CD4-positive, alpha-beta T cell treated with Interleukin-2 at 100 ng/mL for 4 hours (primary cell): ENCODE data around the gene MED26.
"Not testable (repeated sequence)": the region's sequence is repeated elsewhere in the genome, so short reads cannot be mapped to it uniquely, and the experiment has no call there.

ENCODE experiments used
- DNase-seq: peaks from one replicate; pipeline ENCODE4 v3.0.0-alpha.2; 2020; ENCODE audit warnings: low spot score

Gene MED26

DNA sequence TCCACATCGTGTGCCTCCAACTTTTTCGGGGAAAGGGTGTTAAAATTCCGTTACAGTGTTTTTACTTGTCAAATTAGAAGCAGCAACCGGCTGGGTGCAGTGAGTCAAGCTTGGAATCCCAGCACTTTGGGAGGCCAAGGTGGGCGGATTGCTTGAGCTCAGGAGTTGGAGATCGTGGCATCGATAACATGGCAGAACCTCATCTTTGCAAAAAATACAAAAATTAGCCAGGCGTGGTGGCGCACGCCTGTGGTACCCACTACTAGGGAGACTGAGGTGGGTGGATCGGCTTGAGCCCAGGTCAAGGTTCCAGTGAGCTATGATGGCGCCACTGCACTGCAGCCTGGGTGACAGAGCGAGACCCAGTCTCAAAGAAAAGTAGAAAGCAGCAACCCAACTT lies 54.7 kb downstream of the MED26 start:
- no peak for DNase-seq

DNA sequence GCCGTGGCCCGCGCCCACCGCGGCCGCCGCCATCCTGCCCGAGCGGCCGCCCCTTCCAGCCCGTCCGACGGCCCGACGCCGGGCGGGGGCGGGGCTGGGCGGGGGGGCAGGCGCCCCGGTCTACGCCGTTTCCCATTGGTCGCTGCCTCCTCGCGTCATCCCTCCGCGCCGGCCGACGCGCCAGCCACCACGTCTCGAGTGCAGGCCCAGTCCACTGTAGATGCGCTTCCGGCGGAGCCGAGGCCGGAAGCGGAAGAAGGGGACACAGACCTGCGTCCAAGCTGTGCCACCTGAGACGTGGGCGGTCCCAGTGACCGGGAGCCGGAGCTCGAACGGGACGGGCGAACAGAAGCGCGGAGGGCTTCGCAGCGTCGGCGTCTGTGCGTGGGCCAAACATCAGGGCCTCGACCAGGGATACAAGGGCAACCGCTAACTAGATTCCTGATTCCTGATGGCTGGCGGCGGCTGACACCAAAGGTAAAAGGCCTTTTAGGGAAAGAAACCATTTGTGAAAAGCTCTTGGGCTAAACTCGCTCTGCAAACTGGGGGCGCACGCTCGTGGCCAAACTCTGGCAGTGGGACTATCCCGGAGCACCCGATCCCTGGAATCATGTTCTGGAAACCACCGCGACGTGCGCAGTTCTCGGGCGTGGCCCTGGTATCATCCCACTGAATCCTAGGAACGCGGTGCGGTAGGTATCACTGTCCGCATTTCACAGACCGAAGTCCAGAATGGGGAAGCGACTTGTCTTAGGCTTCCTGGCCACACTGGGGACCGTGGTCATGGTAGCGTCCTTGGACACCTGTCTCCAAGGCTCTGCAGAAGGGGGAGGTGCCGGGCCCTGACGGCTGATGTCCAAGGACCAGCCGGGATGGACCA lies 55.4 kb downstream of the MED26 start, which contains the start of gene SLC35E1:
TSS of gene SLC35E1 (minus strand) at position 84 of the 880 bp plus-strand sequence. CDS start at position 33, 51 bp downstream.
- peak; percentile 91 for DNase-seq

- peak; percentile 22 for DNase-seq
These were observed 56.1 kb downstream of the MED26 start for GRCh38 chr19:16571822-16572331.

GRCh38 chr19:16571283-16571682 lies 56.7 kb downstream of the MED26 start:
- no peak for DNase-seq

DNA sequence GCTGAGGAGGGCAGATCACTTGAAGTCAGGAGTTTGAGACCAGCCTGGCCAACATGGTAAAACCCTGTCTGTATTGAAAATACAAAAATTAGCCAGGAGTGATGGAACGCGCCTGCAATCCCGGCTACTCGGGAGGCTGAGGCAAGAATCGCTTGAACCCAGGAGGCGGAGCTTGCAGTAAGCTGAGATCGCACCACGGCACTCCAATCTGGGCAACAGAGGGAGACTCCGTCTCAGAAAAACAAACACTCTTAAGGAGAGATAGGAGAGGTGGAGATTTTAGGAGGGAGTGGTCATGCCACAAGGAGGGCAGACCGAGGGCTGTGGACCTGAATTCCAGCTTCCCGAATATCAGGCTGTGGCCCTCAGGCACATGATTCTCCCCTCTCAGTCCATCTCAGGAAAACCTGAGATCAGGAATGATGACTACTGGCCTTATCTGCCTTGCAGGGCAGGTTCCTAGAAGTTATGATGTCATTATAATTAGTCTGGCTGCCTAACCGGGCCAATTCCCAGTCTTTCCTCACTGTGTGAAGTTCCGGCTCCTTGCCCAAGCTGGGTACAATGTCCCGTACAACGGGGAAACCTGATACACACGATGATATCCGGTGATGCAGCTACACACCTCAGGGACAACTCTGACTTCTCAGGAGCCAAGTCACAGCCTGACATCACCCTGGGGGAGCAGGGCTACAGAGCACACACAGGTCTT lies 58.2 kb downstream of the MED26 start:
- no peak for DNase-seq

DNA sequence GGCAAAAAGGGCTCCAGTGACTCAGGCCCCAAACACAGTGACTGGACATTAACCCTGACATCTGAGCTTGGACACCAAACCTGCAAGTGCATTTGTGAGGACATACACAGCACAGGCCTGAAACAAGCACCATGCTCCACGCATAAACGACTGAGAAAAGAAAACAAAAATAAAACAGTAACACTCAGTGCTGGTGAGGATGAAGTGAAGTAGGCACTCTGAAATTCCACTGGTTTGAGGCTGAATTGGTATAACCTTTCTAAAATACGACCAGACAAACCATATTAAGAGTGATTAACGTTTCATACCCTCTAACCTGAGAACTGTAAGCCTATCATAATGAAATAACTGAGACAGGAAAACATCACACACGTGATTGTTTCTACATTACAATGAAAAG lies 61.3 kb downstream of the MED26 start:
- no peak for DNase-seq

DNA sequence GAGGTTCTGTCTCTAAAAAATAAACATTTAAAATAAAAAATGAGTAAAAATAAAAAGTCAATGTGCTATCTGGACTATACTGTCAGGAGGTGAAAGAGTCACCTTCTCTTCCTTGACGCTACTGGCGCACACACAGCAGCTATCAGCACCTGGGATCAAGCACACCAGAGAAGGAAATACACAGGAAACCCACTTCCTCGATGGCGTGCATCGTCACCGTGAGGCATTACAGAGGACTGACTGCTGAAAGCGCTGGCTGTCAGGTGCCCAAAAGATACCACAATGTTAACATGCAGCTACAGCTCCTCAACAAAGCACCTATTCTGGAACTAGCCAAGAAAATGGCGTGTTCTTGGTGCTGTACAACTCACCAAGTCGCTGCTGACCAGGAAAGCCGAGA lies 61.8 kb downstream of the MED26 start:
- DNase-seq, result peak; percentile 88

GRCh38 chr19:16564842-16565241 lies 63.2 kb downstream of the MED26 start:
- no peak for DNase-seq

GRCh38 chr19:16562608-16563025 lies 65.4 kb downstream of the MED26 start:
- DNase-seq, result no peak

DNA sequence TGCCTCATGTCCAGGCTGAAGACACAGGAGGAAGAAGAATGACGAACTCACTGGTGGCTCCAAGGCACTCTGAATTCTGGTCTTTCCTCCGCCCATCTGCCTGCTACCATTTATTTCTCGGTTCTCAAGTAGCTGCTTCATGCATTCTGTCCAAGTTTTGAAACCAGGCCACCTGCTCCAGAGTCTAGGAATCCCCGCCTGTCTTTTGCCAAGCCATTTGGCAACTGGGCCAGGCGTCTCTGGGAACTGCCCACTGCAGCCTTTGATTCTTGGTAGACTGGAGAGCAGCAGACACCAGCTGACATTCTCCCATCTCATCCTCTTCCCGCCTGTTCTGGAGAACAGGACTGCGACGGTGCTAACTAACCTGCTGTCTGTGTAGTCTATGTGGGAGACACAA lies 66.6 kb downstream of the MED26 start:
- no peak for DNase-seq

DNA sequence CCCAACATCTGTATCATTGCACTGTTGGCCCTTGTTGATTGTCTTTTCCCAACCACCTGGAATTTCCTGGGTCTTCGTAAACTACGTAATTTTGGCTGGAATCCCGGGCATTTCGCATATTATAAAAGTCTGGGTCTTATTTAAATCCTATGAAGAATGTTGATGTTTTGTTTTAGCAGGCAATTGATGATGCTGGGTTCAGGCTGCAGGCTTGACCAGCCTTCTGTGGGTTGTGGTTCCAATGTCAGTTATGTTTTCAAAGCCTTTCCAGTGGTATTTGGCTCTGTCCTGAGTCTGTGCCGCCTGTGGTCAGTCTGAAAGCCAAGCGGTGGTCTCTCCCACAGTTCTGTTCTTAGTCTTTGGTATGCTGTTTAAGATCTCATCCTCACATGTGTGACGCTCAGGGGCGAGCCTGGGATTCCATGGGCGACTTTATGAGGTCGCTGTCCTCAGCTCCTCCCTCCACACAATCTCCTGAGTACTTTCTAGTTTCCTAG lies 68.2 kb downstream of the MED26 start:
- DNase-seq, result no peak

- DNase-seq, result no peak
These were observed 73.2 kb downstream of the MED26 start for GRCh38 chr19:16554776-16555175.

DNA sequence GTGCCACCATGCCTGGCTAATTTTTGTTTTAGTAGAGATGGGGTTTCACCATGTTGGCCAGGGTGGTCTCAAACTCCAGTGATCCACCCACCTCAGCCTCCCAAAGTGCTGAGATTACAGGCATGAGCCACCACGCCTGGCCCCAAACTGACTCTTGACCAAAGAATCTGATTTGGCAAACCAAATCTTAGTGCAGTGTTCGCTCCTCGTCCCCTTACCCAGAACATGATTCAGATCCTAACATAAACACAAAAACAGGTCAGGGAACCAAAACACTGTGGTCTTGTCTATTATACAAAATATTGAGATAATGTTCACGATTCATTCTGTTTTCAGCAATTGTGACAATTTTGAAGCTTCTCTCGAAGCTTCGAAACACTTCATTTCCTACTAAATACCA lies 76.1 kb downstream of the MED26 start:
- DNase-seq, result not testable (repeated sequence)

GRCh38 chr19:16548956-16549355 lies 79.0 kb downstream of the MED26 start:
- no peak for DNase-seq

DNA sequence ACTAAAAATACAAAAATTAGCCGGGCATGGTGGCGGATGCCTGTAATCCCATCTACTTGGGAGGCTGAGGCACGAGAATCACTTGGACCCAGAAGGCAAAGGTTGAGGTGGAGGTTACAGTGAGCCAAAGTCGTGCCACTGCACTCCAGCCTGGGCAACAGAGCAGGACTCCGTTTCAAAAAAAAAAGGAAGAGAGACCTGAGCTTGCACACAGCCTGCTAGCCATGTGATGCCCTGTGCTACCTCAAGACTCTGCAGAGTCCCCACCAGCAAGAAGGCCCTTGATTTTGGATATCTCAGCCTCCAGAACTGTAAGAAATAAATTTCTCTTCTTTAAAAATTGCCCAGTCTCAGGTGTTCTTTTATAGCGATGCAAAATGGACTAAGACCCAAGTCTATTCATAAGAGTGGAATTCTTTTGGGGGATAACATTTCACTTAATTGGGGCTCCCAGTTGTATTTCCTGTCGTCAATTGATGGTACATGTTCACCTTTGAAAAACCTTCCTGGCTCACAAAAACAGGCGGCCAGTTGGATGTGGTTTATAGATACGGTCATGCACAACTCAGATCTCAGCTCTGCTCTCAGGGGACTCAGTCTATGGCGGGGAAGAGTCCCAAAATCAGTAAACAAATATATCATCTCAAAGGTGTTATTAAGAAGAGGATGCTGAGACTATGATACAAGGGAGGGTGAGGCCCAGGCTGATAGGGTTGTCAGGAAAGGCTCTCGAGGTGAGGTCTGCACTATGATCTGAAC lies 83.4 kb downstream of the MED26 start:
- DNase-seq, result no peak

- DNase-seq, result not testable (repeated sequence)
These were observed 84.3 kb downstream of the MED26 start for GRCh38 chr19:16543734-16544133.

DNA sequence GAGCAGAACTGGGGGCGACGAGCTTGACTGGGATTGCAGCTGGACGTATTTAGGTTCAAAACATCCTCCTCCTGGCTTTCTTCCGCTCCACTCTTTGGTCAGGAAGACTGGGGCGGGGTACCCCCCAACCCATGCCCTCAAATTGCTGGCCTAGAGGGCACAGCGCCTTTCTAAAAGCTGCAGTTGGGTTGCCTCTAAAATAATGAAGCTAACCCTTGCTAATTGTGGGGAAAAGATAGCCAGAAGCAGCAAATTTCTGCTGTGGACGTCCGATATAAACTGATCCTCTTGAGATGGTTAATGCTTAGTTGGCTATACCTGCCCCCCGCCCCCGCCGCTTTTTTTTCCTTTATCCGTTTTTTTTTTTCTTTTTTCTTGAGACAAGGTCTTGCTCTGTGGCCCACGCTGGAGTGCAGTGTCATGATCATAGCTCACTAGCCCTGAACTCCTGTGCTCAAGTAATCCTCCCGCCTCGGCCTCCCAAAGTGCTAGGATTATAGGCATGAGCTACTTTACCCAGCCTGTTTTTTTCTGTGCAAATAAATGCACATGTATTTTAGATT lies 85.0 kb downstream of the MED26 start:
- no peak for DNase-seq

- DNase-seq, result peak; percentile 94
These were observed 85.7 kb downstream of the MED26 start, which contains the start of gene CHERP for GRCh38 chr19:16542045-16542909. Gene CHERP, minus strand, starts transcription at chr19:16542437. Its CDS starts 59 bp downstream, at chr19:16542378.

- peak; percentile 1 for DNase-seq
These were observed 86.4 kb downstream of the MED26 start for GRCh38 chr19:16541526-16542044.

GRCh38 chr19:16540948-16541347 lies 87.1 kb downstream of the MED26 start:
- DNase-seq, result no peak
